ENCODE data around the gene PNMA1. TPM values are rescaled to one million over a fixed set of nuclear protein-coding genes. Genes with fewer than 3 reads are reported as not detected.
A peak's percentile ranks its signal among the peaks of the same experiment; 100 is the strongest.

PNMA1 gene
- total and polyA plus RNA-seq, 9 of the 15 experiments (the other 6 are each of a cell fraction or from before 2014, with no cell fraction given): 1.7 to 26.4 (median 8.7) TPM

DNA sequence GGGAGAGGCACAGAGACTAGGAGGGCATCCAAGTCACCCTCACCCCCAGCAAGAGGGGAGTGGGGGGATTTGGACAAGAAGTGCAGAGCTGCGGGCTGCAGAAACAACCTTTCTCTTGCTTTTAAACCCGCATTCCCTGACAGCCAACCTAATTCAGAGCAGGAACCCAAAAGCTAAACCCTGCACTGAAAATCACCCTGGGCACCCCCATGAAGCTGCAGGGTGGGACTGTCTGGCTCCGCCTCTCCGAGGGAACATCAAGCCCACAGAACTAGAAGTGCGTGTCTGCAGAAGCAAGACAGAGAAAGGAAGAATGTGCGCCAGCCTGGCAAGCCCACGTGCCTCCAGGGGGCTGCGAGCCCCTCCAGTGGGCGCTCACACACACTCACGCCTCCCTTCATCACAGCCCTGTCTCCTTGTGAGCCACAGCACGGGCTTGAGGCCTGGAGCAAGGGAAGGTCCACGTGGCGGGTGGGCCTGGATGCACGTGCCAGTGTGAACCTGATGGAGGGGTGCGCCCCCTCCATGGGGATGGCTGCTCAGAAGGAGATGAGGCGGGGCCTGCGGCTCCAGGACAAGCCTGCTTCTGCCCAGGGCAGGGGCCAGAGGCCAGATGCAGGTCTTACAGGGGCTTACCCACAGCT, 27.8 kb upstream of the PNMA1 start (continued):
- TF ChIP-seq, protein P1, sequence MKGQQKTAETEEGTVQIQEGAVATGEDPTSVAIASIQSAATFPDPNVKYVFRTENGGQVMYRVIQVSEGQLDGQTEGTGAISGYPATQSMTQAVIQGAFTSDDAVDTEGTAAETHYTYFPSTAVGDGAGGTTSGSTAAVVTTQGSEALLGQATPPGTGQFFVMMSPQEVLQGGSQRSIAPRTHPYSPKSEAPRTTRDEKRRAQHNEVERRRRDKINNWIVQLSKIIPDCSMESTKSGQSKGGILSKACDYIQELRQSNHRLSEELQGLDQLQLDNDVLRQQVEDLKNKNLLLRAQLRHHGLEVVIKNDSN (CRISPR knock-in tag; IDR thresholded peaks at IDR 0.05): peak; percentile 54
- TF ChIP-seq ESRRA (IDR thresholded peaks at IDR 0.05; ENCODE audit: borderline replicate concordance, low read depth) (no peak), TBP (optimal IDR thresholded peaks at IDR 0.05; ENCODE audit: low read depth, low read length) (peak; percentile 22), FOSL1 (tag; conservative IDR thresholded peaks at IDR 0.05) (peak; percentile 50), BHLHE40 (IDR thresholded peaks at IDR 0.05; ENCODE audit: low read length) (peak; percentile 85), FOXK2 (conservative IDR thresholded peaks at IDR 0.05 in 1 of 2, IDR thresholded peaks at IDR 0.05 in 1 of 2; ENCODE audit: low read depth in 2 of 2) (0 out of 4 replicates have a peak, but pooled peaks of 1 of the 2 experiments have one; percentile 27), ZNF316 (IDR thresholded peaks at IDR 0.05) (no peak), MAFF (IDR thresholded peaks at IDR 0.05; ENCODE audit: low read length) (no peak), CREM (IDR thresholded peaks at IDR 0.05; ENCODE audit: low read depth) (no peak), ZNF644 (tag; IDR thresholded peaks at IDR 0.05; ENCODE audit: low read depth) (no peak), KLF1 (tag; IDR thresholded peaks at IDR 0.05) (no peak), SUPT5H (IDR thresholded peaks at IDR 0.05) (0 out of 2 replicates have a peak, but pooled peaks have one; percentile 12)
- TF ChIP-seq, protein P2, sequence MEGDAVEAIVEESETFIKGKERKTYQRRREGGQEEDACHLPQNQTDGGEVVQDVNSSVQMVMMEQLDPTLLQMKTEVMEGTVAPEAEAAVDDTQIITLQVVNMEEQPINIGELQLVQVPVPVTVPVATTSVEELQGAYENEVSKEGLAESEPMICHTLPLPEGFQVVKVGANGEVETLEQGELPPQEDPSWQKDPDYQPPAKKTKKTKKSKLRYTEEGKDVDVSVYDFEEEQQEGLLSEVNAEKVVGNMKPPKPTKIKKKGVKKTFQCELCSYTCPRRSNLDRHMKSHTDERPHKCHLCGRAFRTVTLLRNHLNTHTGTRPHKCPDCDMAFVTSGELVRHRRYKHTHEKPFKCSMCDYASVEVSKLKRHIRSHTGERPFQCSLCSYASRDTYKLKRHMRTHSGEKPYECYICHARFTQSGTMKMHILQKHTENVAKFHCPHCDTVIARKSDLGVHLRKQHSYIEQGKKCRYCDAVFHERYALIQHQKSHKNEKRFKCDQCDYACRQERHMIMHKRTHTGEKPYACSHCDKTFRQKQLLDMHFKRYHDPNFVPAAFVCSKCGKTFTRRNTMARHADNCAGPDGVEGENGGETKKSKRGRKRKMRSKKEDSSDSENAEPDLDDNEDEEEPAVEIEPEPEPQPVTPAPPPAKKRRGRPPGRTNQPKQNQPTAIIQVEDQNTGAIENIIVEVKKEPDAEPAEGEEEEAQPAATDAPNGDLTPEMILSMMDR (IDR thresholded peaks at IDR 0.05 in 2 of 3, conservative IDR thresholded peaks at IDR 0.05 in 1 of 3; ENCODE audit: insufficient read depth in 2 of 3, low read depth in 1 of 3, low read length in 3 of 3): 0 out of 6 replicates have a peak, but pooled peaks of 1 of the 3 experiments have one; percentile 11
- TF ChIP-seq, protein P3, sequence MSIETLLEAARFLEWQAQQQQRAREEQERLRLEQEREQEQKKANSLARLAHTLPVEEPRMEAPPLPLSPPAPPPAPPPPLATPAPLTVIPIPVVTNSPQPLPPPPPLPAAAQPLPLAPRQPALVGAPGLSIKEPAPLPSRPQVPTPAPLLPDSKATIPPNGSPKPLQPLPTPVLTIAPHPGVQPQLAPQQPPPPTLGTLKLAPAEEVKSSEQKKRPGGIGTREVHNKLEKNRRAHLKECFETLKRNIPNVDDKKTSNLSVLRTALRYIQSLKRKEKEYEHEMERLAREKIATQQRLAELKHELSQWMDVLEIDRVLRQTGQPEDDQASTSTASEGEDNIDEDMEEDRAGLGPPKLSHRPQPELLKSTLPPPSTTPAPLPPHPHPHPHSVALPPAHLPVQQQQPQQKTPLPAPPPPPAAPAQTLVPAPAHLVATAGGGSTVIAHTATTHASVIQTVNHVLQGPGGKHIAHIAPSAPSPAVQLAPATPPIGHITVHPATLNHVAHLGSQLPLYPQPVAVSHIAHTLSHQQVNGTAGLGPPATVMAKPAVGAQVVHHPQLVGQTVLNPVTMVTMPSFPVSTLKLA (conservative IDR thresholded peaks at IDR 0.05): peak; percentile 79 to 85
- TF ChIP-seq, protein P4, sequence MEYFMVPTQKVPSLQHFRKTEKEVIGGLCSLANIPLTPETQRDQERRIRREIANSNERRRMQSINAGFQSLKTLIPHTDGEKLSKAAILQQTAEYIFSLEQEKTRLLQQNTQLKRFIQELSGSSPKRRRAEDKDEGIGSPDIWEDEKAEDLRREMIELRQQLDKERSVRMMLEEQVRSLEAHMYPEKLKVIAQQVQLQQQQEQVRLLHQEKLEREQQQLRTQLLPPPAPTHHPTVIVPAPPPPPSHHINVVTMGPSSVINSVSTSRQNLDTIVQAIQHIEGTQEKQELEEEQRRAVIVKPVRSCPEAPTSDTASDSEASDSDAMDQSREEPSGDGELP (CRISPR knock-in tag; IDR thresholded peaks at IDR 0.05; ENCODE audit: borderline replicate concordance): 0 out of 2 replicates have a peak, but pooled peaks have one; percentile 8
- TF ChIP-seq, protein P5, sequence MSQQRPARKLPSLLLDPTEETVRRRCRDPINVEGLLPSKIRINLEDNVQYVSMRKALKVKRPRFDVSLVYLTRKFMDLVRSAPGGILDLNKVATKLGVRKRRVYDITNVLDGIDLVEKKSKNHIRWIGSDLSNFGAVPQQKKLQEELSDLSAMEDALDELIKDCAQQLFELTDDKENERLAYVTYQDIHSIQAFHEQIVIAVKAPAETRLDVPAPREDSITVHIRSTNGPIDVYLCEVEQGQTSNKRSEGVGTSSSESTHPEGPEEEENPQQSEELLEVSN (IDR thresholded peaks at IDR 0.05; ENCODE audit: borderline replicate concordance in 1 of 2, extremely low read depth in 1 of 2, insufficient read depth in 1 of 2, insufficient read length in 1 of 2, low read depth in 1 of 2, low read length in 1 of 2, poor library complexity in 1 of 2, severe bottlenecking in 1 of 2): peak; percentile 39 to 49
- TF ChIP-seq, protein P6, sequence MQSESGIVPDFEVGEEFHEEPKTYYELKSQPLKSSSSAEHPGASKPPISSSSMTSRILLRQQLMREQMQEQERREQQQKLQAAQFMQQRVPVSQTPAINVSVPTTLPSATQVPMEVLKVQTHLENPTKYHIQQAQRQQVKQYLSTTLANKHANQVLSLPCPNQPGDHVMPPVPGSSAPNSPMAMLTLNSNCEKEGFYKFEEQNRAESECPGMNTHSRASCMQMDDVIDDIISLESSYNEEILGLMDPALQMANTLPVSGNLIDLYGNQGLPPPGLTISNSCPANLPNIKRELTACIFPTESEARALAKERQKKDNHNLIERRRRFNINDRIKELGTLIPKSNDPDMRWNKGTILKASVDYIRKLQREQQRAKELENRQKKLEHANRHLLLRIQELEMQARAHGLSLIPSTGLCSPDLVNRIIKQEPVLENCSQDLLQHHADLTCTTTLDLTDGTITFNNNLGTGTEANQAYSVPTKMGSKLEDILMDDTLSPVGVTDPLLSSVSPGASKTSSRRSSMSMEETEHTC (IDR thresholded peaks at IDR 0.05): no peak
- TF ChIP-seq, protein P7, sequence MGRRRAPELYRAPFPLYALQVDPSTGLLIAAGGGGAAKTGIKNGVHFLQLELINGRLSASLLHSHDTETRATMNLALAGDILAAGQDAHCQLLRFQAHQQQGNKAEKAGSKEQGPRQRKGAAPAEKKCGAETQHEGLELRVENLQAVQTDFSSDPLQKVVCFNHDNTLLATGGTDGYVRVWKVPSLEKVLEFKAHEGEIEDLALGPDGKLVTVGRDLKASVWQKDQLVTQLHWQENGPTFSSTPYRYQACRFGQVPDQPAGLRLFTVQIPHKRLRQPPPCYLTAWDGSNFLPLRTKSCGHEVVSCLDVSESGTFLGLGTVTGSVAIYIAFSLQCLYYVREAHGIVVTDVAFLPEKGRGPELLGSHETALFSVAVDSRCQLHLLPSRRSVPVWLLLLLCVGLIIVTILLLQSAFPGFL (CRISPR knock-in tag; IDR thresholded peaks at IDR 0.05): no peak
